RKO (cell line): Measurements from ENCODE around the gene FOXK1.
A peak's percentile ranks its signal among the peaks of the same experiment; 100 is the strongest.
"Not testable (repeated sequence)": the region's sequence is repeated elsewhere in the genome, so short reads cannot be mapped to it uniquely, and the experiment has no call there.

ENCODE experiments used
- DNase-seq: peaks from one replicate; pipeline ENCODE4 v3.0.0-alpha.2; 2016; ENCODE audit warnings: low spot score

The FOXK1 gene

DNA sequence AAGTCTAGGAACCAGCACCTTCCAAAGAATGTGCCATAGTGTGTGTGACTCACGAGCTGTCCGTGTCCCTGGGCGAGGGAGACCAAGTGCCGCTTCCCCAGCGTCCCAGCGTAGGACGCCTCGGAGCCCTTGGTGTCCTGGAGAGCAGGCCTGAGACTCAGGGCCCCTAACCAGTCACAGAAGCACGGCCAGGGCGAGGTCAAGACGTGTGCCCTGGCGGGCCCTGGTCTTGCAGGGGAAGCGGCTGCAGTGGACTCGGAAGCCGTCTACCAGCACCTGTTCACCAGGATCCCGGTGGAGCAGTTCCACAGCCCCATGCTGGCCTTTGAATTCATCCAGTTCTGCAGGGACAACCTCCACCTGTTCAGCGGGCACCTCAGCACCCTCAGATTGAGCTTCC is 103.9 kb downstream of the FOXK1 start:
- DNase-seq = no peak

GRCh38 chr7:4787541-4787940 is 105.4 kb downstream of the FOXK1 start:
- no peak for DNase-seq

DNA sequence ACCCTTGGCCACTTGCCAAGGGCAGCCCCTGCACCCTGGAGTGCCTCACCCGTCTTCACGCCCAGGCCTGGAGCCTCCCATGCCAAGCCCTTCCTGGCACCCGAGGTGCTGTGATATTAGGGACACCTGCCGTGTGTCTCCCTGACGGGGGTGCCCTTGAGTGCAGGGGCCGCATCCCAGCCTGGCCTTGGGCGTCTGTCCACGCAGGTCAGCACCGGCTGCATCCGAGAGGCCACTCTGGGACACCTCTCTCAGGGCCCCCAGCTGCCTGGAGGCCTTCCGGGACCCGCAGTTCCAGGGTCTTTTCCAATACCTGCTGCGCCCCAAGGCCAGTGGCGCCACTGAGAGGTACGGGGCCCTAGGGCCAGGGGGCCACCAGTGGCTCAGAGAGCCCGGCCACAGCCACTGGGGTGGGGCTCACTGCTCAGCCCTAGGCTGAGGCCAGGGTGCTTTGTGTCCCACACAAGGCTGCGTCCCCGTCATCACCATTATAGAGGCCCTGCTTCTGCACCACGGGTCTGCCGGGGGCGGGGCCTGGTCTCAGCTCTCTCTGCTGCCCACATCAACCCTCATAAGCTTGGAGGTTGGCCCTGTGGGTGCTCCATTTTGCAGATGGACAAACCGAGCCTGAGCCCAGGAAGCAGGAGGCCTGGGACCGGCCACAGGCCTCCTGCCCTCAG is 106.0 kb downstream of the FOXK1 start:
- DNase-seq = no peak

GRCh38 chr7:4788627-4789189 is 106.6 kb downstream of the FOXK1 start:
- no peak for DNase-seq

- no peak for DNase-seq
Observed at GRCh38 chr7:4789194-4790077, 107.3 kb downstream of the FOXK1 start.

DNA sequence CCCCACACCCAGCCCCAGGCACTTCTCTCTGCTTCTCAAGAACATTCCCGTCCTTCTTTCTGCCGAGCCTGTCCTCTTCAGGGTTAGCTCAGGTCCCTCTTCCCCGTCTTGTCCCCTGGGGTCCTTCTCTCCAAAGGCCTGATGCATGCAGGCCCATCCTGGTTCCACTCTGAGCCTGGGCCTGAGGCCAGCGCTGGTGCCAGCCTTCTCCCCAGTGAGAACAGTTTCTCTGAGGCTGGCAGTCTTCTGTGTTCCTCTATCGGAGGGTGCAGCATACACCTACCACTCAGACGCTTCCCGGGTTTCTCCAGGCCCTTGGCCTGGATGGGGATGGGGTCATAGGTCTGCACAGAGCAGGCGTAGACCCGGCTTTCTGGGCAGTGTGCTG is 108.0 kb downstream of the FOXK1 start:
- no peak for DNase-seq

- no peak for DNase-seq
Observed at GRCh38 chr7:4790516-4790991, 108.5 kb downstream of the FOXK1 start.

DNA sequence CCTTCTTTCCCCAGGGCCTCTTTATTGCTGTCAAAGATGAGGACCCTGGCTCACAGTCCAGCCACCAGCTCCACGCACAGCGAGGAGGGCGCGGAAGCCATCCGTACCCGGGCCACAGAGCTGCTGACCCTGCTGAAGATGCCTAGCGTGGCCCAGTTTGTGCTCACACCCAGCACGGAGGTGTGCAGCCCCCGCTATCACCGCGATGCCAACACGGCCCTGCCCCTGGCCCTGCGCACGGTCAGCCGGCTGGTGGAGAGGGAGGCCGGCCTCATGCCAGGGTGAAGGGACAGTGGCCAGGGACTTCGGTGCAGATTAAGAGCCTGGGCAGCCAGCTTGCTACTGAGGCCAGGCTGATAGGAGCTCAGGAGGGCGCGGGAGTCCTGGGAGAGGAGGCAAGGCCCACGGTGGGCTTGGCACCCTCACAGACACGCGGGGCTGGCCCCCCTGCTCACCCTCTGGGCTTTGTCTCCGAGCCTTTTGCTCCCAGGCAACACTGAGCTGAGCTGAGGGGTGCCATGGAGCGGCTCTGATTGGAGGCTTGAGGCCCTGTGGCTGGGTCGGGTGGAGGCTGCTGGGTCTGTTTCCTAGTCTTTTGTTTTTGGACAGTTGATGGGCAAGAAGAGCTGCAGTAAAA is 109.1 kb downstream of the FOXK1 start:
- DNase-seq = no peak

GRCh38 chr7:4791738-4792536 is 109.8 kb downstream of the FOXK1 start:
- DNase-seq = no peak

- no peak for DNase-seq
Observed at GRCh38 chr7:4792537-4793126, 110.5 kb downstream of the FOXK1 start.

- DNase-seq = not testable (repeated sequence)
Observed at GRCh38 chr7:4793385-4793993, 111.4 kb downstream of the FOXK1 start.

DNA sequence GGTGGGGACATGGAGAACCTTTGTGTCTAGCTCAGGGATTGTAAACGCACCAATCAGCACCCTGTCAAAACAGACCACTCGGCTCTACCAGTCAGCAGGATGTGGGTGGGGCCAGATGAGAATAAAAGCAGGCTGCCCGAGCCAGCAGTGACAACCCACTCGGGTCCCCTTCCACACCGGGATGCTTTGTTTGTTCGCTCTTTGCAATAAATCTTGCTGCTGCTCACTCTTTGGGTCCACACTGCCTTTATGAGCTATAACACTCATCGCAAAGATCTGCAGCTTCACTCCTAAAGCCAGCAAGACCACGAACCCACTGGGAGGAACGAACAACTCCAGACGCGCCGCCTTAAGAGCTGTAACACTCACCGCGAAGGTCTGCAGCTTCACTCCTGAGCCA is 112.1 kb downstream of the FOXK1 start:
- DNase-seq = not testable (repeated sequence)

GRCh38 chr7:4794591-4795350 is 112.7 kb downstream of the FOXK1 start:
- DNase-seq = no peak

DNA sequence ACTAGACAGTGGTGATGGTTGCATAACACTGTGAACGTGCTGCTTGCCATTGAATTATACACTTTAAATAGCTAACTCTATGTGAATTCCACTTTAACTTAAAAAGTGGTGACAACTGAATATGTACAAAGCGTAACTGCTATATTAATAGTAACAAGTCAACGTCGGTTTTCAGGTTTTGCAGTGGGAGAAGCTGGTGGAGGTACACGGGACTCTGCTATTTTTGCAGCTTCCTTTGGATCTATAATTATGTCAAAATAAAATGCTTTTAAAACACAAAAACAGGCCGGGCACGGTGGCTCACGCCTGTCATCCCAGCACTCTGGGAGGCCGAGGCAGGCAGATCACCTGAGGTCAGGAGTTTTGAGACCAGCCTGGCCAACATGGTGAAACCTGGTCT is 114.4 kb downstream of the FOXK1 start:
- DNase-seq = no peak

GRCh38 chr7:4797858-4798705 is 116.0 kb downstream of the FOXK1 start:
- DNase-seq = peak; percentile 47

- DNase-seq = no peak
Observed at GRCh38 chr7:4798706-4799235, 116.7 kb downstream of the FOXK1 start.

DNA sequence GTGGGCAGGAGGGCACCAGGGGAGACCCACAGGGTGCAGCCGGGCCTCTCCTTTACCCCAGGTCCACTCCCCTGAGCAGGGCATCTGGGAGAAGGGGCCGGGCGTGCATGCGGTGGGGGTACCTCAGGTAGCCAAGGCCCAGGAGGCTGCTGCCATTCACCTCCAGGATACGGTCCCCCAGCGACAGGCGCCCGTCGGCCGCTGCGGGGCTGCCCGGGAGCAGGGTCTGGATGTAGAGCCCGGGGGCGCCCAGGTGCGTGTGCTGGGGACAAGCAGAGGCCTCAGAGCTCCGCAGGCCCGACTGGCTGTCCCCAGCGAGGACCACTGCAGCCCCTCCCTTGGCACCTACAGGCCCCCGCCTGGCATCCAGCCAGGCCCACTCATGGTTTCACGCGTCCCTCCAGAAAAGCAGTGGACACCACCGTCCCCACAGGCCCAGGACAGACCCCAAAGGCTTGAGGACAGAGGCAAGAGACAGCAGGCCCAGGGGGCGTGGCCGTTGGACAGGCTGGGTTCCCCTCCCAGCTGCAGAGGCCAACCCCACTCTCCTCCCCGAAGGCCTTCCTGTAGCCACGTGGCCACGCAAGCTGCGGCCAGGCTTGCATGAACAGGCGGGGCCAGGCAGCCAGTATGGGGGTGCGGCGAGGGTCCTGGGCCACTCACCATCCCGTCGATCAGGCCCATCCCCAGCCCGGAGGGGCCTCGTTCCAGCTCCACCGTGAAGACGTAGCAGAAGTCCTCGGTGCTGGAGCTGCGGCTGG is 117.6 kb downstream of the FOXK1 start:
- no peak for DNase-seq

DNA sequence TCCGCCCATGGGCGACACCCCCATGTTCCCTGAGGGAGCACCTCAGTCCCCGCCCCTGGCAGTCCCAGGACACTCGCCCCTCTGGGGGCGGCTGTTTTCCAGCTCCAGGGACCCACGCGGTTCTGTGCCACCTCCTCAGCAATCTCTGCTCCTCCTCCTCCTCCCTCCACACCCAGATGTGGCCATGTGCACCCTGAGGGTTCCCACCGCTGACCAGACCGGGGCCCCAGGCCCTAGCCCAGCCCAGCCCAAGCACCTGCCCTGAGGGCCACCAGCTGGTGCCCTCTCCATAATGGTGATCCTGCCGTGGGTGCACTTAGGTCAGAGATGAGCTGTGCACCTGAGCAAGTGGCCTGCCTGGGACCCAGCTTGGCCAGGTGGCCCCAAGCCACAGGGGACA is 118.4 kb downstream of the FOXK1 start:
- no peak for DNase-seq
